Omental fat pad (tissue), 4 donors: Measurements from ENCODE around the gene ATP6V0C. TPM values are rescaled to one million over a fixed set of nuclear protein-coding genes. Genes with fewer than 3 reads are reported as not detected.

Experiments used
- ATAC-seq: fragments of 150-250 bp; one replicate; pipeline ENCODE4 v1.9.1; 2016; ENCODE audit warnings: mild to moderate bottlenecking, moderate library complexity; ENCODE audit not compliant: low FRiP score
- DNase-seq: peaks from one replicate; pipeline ENCODE4 v3.0.0-alpha.2; 2019; ENCODE audit warnings: low spot score
- total RNA-seq, 4 donors: library from RNA; depleted of rRNA; stranded (reverse); fragments of >200 nt; gene quantifications; one replicate each; pipeline ENCODE4 v1.1.0, GENCODE V29; 2016
- TF ChIP-seq, protein P1 (sequence below), 3 donors: fragments of 450-650 bp; IDR thresholded peaks; one replicate each; pipeline ENCODE4 v1.5.1; 2016 to 2017; ENCODE audit warnings: antibody characterized with exemption in 3 of 3, mild to moderate bottlenecking in 3 of 3, moderate library complexity in 2 of 3

The ATP6V0C gene
- total RNA-seq, 4 donors from 2014 or later: 43.5 to 113 (median 67.9) TPM

DNA sequence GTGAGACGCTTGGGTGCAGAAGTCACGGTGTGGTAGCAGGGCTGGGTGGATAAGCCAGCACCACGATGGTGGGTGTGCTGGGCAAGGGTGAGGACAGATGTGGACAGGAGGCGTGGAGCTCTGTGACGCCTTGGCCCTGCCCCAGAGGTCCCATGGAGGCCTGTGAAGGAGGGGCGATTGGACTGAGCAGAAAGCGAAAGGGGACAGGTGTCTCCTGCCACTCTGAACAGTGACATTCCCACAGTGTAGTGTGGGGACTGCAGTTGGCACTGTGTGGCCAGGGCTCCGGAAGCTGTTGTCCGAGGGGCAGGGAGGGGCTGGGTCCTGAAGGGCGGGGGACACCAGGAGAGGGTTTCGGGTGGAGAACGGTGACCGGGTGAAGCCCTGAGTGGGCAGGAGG is 31.5 kb upstream of the ATP6V0C start:
- ATAC-seq (no peak), DNase-seq (no peak)
- TF ChIP-seq, protein P1, sequence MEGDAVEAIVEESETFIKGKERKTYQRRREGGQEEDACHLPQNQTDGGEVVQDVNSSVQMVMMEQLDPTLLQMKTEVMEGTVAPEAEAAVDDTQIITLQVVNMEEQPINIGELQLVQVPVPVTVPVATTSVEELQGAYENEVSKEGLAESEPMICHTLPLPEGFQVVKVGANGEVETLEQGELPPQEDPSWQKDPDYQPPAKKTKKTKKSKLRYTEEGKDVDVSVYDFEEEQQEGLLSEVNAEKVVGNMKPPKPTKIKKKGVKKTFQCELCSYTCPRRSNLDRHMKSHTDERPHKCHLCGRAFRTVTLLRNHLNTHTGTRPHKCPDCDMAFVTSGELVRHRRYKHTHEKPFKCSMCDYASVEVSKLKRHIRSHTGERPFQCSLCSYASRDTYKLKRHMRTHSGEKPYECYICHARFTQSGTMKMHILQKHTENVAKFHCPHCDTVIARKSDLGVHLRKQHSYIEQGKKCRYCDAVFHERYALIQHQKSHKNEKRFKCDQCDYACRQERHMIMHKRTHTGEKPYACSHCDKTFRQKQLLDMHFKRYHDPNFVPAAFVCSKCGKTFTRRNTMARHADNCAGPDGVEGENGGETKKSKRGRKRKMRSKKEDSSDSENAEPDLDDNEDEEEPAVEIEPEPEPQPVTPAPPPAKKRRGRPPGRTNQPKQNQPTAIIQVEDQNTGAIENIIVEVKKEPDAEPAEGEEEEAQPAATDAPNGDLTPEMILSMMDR (IDR thresholded peaks at IDR 0.05): no peak

DNA sequence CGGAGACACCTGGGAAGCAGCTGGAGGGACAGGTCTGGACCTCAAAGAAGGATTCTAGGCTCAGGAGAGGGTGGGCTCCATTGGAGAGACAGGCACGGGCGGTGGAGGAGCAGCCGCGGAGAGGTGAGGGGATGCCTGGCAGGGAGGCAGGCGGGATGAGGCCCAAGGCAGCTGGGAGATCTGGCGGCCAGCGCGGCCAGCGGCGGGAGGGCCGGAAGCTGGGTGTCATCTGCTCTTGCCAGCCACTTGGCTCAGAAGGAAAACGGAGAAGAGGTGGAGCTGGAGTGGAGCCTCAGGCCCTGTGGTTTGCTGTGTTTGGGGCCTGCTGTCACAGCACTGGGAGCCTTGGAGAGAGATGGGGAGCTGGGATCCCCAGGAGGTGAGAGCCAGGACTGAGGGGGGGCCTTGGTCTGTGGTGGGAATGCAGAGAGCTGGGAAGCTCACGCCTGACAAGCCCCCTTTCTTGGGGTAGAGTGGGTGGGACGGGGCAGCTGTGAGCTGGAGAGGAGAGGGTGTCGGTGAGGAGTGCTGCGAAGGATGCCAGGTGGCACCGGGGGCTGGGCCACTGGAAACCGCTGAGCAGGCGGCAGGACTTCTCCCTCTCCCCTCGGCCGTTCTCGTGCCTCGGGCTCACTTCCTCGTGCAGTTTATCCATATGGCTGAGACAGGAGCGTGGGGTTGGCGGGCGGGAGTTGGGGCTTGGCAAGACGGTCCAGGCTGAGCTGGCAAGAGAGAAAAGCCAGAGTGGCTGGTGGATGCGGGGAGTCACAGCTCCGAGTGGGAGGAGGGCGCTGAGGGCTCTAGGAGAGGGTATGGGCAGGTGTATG is 30.8 kb upstream of the ATP6V0C start:
- TF ChIP-seq, protein P1 (IDR thresholded peaks at IDR 0.05): no peak
- peak; percentile 34 for ATAC-seq

DNA sequence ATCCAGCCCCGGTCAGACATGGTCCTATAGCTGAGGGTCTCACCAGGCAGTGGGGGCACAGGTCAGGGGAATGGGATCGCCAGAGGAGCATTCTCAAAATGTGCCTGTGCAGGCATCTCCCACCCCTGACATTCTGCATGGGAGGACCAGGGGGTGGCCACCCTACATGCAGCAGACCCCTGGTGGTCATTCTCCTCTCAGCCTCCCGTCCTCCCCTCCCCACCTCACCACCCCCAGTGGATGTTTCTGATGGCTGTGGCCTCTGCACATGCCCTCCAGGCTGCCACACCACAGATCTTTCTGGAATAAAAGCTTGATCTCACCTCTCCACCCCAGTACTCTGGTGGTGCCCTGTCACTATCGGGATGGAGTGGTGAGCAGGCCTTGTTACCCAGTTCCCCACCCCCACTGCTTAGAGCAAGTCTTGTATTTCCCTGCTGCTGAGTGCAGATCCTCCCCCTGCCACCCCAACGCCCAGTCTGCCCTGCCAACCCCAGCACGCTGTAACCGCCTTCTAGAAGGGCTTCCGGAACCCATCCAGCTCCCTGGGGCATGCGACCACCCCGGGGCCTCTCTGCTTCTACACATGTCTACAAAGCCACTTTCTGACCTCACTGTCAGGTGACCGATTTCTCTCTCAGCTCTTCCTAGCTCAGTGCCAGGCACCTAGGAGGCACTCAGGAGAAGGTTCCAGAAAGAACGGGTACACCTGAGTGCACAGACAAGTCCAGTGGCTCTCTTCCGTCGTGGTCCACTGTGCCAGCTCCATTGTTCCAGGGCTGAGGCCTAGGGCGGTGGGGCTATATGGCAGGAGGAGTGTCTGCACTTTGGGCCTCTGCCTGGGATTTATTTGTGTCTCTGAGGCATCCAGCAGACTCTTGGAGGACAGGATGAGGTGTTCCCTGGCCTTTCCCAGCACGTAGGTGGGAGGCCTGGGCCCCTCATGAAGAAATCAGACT is 29.5 kb upstream of the ATP6V0C start:
- TF ChIP-seq, protein P1 (IDR thresholded peaks at IDR 0.05): no peak
- ATAC-seq (no peak), DNase-seq (no peak)

More for the DNA sequence above, 30.8 kb upstream of the ATP6V0C start:
- DNase-seq: no peak

DNA sequence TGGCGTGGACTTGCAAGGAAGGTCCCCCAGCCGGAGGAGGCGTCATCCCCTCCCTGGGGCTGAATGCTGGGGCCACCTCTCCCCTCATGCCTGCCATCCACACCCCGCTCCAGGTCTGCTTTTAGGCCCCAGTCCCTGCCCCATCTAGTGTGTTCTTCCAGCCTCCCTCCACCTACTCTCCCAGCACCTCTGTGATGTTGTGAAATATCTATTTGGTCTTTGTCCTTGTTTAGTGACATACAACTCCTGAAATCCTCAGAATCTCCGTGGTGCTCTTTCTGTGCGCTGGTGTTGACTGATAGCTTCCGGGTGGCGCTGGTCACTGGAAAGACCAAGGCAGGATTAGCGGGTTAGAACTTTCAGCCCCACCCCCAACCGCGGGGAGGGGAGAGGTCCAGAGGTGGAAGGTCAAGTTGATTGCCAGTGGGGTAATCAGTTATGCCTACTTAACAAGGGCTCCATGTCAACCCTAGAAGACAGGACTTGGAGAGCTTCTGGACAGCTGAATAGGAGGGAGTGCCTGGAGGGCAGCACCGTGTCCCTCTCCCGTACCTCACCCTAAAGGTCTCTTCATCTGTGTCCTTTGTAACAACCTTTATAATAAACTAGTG is 28.7 kb upstream of the ATP6V0C start:
- TF ChIP-seq, protein P1 (IDR thresholded peaks at IDR 0.05): no peak
- ATAC-seq (no peak), DNase-seq (no peak)

DNA sequence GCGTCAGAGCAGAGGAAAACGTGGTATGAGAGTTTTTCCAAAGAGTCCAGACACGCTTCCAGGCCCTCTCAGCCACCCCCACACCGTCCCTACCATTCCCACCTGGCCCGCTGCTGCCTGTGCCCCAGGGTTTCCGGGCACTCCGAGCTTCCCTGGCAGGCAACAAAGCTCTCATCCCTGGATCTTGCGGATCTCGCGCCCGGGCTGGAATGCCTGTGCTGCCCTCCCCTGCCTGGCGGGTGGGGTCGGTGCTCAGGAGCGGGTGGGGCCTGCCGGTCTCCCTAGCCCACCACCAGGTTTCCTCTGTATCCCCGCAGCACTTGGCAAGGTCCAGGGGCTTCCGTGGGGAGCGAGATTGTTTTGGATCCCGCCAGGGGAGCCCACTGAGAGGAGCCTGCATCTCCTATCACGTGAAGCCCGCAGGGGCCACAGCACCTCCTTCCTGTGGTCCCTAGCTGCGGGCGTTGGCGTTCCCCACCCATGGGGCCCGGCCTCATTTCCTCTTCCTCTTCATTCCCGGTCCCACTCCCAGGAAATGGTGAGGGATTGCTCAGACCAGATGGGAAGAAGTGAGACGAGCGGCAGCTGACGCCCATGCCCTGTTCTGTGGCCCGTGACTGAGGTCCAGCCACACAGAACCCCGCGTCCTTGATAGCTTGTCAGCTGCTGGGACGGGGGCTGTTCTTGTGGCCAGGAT is 27.8 kb upstream of the ATP6V0C start:
- ATAC-seq (no peak), DNase-seq (no peak)
- TF ChIP-seq, protein P1 (IDR thresholded peaks at IDR 0.05): no peak
